ENCODE data around the gene NFIA. TPM values are rescaled to one million over a fixed set of nuclear protein-coding genes. Genes with fewer than 3 reads are reported as not detected.

The NFIA gene
- total and polyA plus RNA-seq, 9 of the 15 experiments (the other 6 are each of a cell fraction or from before 2014, with no cell fraction given): 5.3 to 24.9 (median 9.8) TPM

GRCh38 chr1:61051443-61051718 lies 31.0 kb upstream of the NFIA start (continued):
- TF ChIP-seq ARID3A (IDR thresholded peaks at IDR 0.05; ENCODE audit: borderline replicate concordance, low read depth, low read length): no peak
- TF ChIP-seq LEF1 (IDR thresholded peaks at IDR 0.05): 0 out of 2 replicates have a peak, but pooled peaks have one; percentile 7
- TF ChIP-seq ZBED1 (IDR thresholded peaks at IDR 0.05): no peak

GRCh38 chr1:61051719-61052394 lies 30.5 kb upstream of the NFIA start:
- peak in 3 of 4 experiments; percentile 18 to 56 (median 37) for DNase-seq (ENCODE audit: extremely low read depth in 1 of 4, low spot score in 3 of 4)
- Histone ChIP-seq H3K36me3 (ENCODE audit: control insufficient read depth, insufficient read depth, low read length) (no peaks in the 10 kb centered on the region), H4K20me1 (replicated peaks; ENCODE audit: control insufficient read depth, insufficient read depth, low read length) (no peaks in the 10 kb centered on the region), H3K4me2 (ENCODE audit: insufficient read depth, low read length) (peak overlapping the region; percentile 77), H3K9me1 (ENCODE audit: control insufficient read depth, insufficient read depth, low read length) (no peaks in the 10 kb centered on the region), H2AFZ (ENCODE audit: low read depth, low read length) (peak overlapping the region; percentile 88), H3K9me3 (replicated peaks; ENCODE audit: control insufficient read depth, insufficient read depth, low read depth, low read length) (no peaks in the 10 kb centered on the region), H3K27me3 (ENCODE audit: control insufficient read depth in 2 of 2, insufficient read depth in 2 of 2, low read length in 2 of 2) (no peaks in the 10 kb centered on the region), H3K27ac (ENCODE audit: extremely low read depth, low read depth, low read length) (peak overlapping the region; percentile 82; the same call in 2 of the 3 replicates), H3K4me3 (peak overlapping the region; percentile 65; the same call in 1 of the 2 replicates), H3K9ac (ENCODE audit: insufficient read depth in 1 of 2, low read depth in 2 of 2, low read length in 2 of 2) (peak overlapping the region; percentile 3 to 80; a peak in 3 of 4 replicates), H3K4me1 (replicated peaks in 1 of 2; ENCODE audit: control insufficient read depth in 2 of 2, insufficient read depth in 2 of 2, low read length in 2 of 2) (peaks cover 47 to 58% of the 10 kb centered on the region in 2 experiments), H3K79me2 (ENCODE audit: control insufficient read depth, insufficient read depth, low read length) (peaks cover 15% of the 10 kb centered on the region)
- WGBS (ENCODE audit: insufficient coverage, low coverage, missing lambda C conversion rate): 18% methylated on average over 19 of the region's 23 CpGs
- intact Hi-C loops (cut with micrococcal nuclease): loop anchor here (2.0 to 5.0 kb wide), 9 partner anchors 90 to 1385 kb away; partner anchors contain the start of gene USP1
- no TSS peak for BruUV-seq (replicated peaks)
- ChIA-PET POLR2A (interaction anchor here (0.6 to 4.3 kb wide), 9 partner anchors 22 to 161 kb away, joined by 3 to 18 read pairs (median 3); no protein-coding TSS in a partner anchor), CTCF (ENCODE audit: low intra/inter-chr PET ratio) (no interaction called here)
- ATAC-seq: no peak
- FAIRE-seq: no peak
- in situ Hi-C loops (cut with MboI): loop anchor here (5.0 kb wide), 1 partner anchor 85 kb away; no protein-coding TSS in a partner anchor
- TF ChIP-seq LEF1 (IDR thresholded peaks at IDR 0.05) (no peak), FOSL1 (tag; conservative IDR thresholded peaks at IDR 0.05) (peak; percentile 47; the same call in 1 of the 2 replicates), BHLHE40 (IDR thresholded peaks at IDR 0.05; ENCODE audit: low read length) (0 out of 2 replicates have a peak, but pooled peaks have one; percentile 39), YY1 (IDR thresholded peaks at IDR 0.05; ENCODE audit: borderline replicate concordance in 1 of 3, control insufficient read depth in 1 of 3, extremely low read depth in 1 of 3, insufficient read depth in 3 of 3, insufficient read length in 1 of 3, insufficient replicate concordance in 2 of 3, low read depth in 1 of 3, low read length in 2 of 3) (peak in 1 of 3 experiments; percentile 18), HNRNPLL (IDR thresholded peaks at IDR 0.05; ENCODE audit: low read depth, low read length, poor library complexity, severe bottlenecking) (peak; percentile 30), ZNF592 (IDR thresholded peaks at IDR 0.05) (peak; percentile 36), MAFF (IDR thresholded peaks at IDR 0.05; ENCODE audit: low read length) (0 out of 2 replicates have a peak, but pooled peaks have one; percentile 4), BRD4 (IDR thresholded peaks at IDR 0.05) (no peak), SMAD4 (CRISPR knock-in tag; conservative IDR thresholded peaks at IDR 0.05) (0 out of 2 replicates have a peak, but pooled peaks have one; percentile 32)
- TF ChIP-seq, protein P1, sequence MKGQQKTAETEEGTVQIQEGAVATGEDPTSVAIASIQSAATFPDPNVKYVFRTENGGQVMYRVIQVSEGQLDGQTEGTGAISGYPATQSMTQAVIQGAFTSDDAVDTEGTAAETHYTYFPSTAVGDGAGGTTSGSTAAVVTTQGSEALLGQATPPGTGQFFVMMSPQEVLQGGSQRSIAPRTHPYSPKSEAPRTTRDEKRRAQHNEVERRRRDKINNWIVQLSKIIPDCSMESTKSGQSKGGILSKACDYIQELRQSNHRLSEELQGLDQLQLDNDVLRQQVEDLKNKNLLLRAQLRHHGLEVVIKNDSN (CRISPR knock-in tag; IDR thresholded peaks at IDR 0.05): 0 out of 2 replicates have a peak, but pooled peaks have one; percentile 15
